HCT116 (cell line): ENCODE results near the gene NLRP1.

Experiments
- CTCF ChIP-seq, 3 experiments: fragments of 200-600 bp in 1 of 3; sonication (generic) in 1 of 3; IDR thresholded peaks in 2 of 3; conservative IDR thresholded peaks in 1 of 3; 2 replicates each; pipeline ENCODE4 v1.5.1; 2012 to 2017; ENCODE audit warnings: low read depth in 2 of 3, low read length in 2 of 3, antibody characterized with exemption in 1 of 3, borderline replicate concordance in 1 of 3, control low read depth in 1 of 3, mild to moderate bottlenecking in 1 of 3, mixed read lengths in 1 of 3, mixed run types in 1 of 3, moderate library complexity in 1 of 3; ENCODE audit not compliant: insufficient read depth in 1 of 3
- POLR2AphosphoS5 ChIP-seq: IDR thresholded peaks from 2 replicates; pipeline ENCODE4 v1.6.1; 2011; ENCODE audit warnings: mild to moderate bottlenecking, low read depth, low read length, moderate library complexity

GRCh38 chr17:5608399-5609112 lies 24.2 kb upstream of the NLRP1 start:
- TF ChIP-seq CTCF (IDR thresholded peaks at IDR 0.05 in 2 of 3, conservative IDR thresholded peaks at IDR 0.05 in 1 of 3; ENCODE audit: borderline replicate concordance in 1 of 3, insufficient read depth in 1 of 3, low read depth in 2 of 3, low read length in 2 of 3) (no peak), POLR2AphosphoS5 (no peak)
